SK-N-SH (cell line): Measurements from ENCODE around the gene KBTBD8. TPM values are rescaled to one million over a fixed set of nuclear protein-coding genes. Genes with fewer than 3 reads are reported as not detected.

ENCODE experiments used
- CTCF ChIA-PET: fragments of 300-600, 350-600 bp; formaldehyde crosslinking; extraction: SDS; loops from one replicate; lab custom pipeline; 2021; lab: Yijun Ruan, JAX
- POLR2A ChIA-PET: fragments of 350-600 bp; sonication (Branson Sonifier 250); formaldehyde crosslinking; extraction: SDS; loops from one replicate; lab custom pipeline; 2020; ENCODE audit warnings: antibody characterized with exemption, inconsistent platforms; lab: Yijun Ruan, JAX
- DNase-seq: peaks from one replicate; pipeline ENCODE4 v3.0.0; 2012
- H2AFZ ChIP-seq: fragments of 200-600 bp; sonication (generic); 2 replicates; pipeline ENCODE4 v1.8.1; 2016; ENCODE audit warnings: antibody characterized with exemption, mild to moderate bottlenecking, low read depth
- H3F3A ChIP-seq: fragments of 200-600 bp; sonication (generic); replicated peaks from 2 replicates; pipeline ENCODE3; 2016; ENCODE audit warnings: antibody characterized with exemption, mild to moderate bottlenecking; ENCODE audit not compliant: insufficient read depth
- H3K27ac ChIP-seq, 2 experiments: fragments of 200-500 bp in 1 of 2; fragments of 200-600 bp in 1 of 2; sonication (Bioruptor generic) in 1 of 2; sonication (generic), shearing (Covaris generic) in 1 of 2; 2 replicates each; pipeline versions ENCODE4 v1.5.1 to v1.6.1; 2014 to 2016; ENCODE audit warnings: low read depth in 2 of 2, inconsistent platforms in 1 of 2, low read length in 1 of 2, mild to moderate bottlenecking in 1 of 2, mixed read lengths in 1 of 2
- H3K27me3 ChIP-seq: fragments of 200-600 bp; sonication (generic), shearing (Covaris generic); 2 replicates; pipeline ENCODE4 v1.6.1; 2016; ENCODE audit warnings: mixed run types; ENCODE audit not compliant: insufficient read depth
- H3K36me3 ChIP-seq, 2 experiments: fragments of 200-500 bp in 1 of 2; fragments of 200-600 bp in 1 of 2; sonication (Bioruptor generic) in 1 of 2; sonication (generic) in 1 of 2; replicated peaks in 1 of 2; 2 replicates each; pipeline versions ENCODE3 to v1.5.1; 2014 to 2016; ENCODE audit warnings: low read length in 1 of 2, mild to moderate bottlenecking in 1 of 2; ENCODE audit not compliant: insufficient read depth in 2 of 2, control insufficient read depth in 1 of 2
- H3K4me1 ChIP-seq, 2 experiments: fragments of 200-500 bp in 1 of 2; fragments of 200-600 bp in 1 of 2; sonication (Bioruptor generic) in 1 of 2; sonication (generic), shearing (Covaris generic) in 1 of 2; 2 replicates each; pipeline versions ENCODE4 v1.5.1 to v1.6.1; 2014 to 2016; ENCODE audit warnings: low read depth in 1 of 2, low read length in 1 of 2, mixed run types in 1 of 2; ENCODE audit not compliant: insufficient read depth in 2 of 2, control insufficient read depth in 1 of 2
- H3K4me2 ChIP-seq: fragments of 200-600 bp; sonication (generic), shearing (Covaris generic); 2 replicates; pipeline ENCODE4 v1.6.1; 2017; ENCODE audit warnings: mixed run types
- H3K4me3 ChIP-seq, 2 experiments: fragments of 200-500 bp in 1 of 2; fragments of 200-600 bp in 1 of 2; sonication (Bioruptor generic) in 1 of 2; sonication (generic), shearing (Covaris generic) in 1 of 2; 2 replicates each; pipeline versions ENCODE4 v1.5.1 to v1.8.1; 2014 to 2016; ENCODE audit warnings: low read depth in 2 of 2, inconsistent platforms in 1 of 2, low read length in 1 of 2, mild to moderate bottlenecking in 1 of 2, mixed read lengths in 1 of 2, moderate library complexity in 1 of 2
- H3K79me2 ChIP-seq: fragments of 200-600 bp; sonication (generic); 2 replicates; pipeline ENCODE4 v1.8.1; 2017; ENCODE audit warnings: mild to moderate bottlenecking; ENCODE audit not compliant: insufficient read depth
- H3K9ac ChIP-seq: fragments of 200-600 bp; sonication (generic); 2 replicates; pipeline ENCODE4 v1.6.1; 2017; ENCODE audit warnings: mixed run types
- H3K9me2 ChIP-seq: fragments of 200-600 bp; sonication (generic); 2 replicates; pipeline ENCODE4 v1.6.1; 2017; ENCODE audit warnings: mixed run types
- H3K9me3 ChIP-seq: fragments of 200-600 bp; sonication (generic); 2 replicates; pipeline ENCODE4 v1.6.1; 2017; ENCODE audit warnings: mixed run types, mild to moderate bottlenecking, moderate library complexity
- H4K20me1 ChIP-seq: fragments of 200-600 bp; sonication (generic); 2 replicates; pipeline ENCODE4 v1.6.1; 2017; ENCODE audit warnings: mild to moderate bottlenecking, mixed run types; ENCODE audit not compliant: insufficient read depth
- CTCF ChIP-seq: fragments of 200-600 bp; sonication (generic); IDR thresholded peaks from 2 replicates; pipeline ENCODE4 v1.6.1; 2017; ENCODE audit warnings: antibody characterized with exemption, mild to moderate bottlenecking, moderate library complexity
- ELF1 ChIP-seq: IDR thresholded peaks from 2 replicates; pipeline ENCODE4 v1.4.0; 2012
- EZH2phosphoT487 ChIP-seq: fragments of 200-600 bp; sonication (generic); IDR thresholded peaks from 2 replicates; pipeline ENCODE4 v1.6.1; 2017; ENCODE audit warnings: low read depth, mixed run types, mild to moderate bottlenecking, antibody characterized with exemption, moderate library complexity, borderline replicate concordance
- JUND ChIP-seq: IDR thresholded peaks from 2 replicates; pipeline ENCODE4 v1.4.0; 2012
- MEF2A ChIP-seq: IDR thresholded peaks from 2 replicates; pipeline ENCODE4 v1.4.0; 2012; ENCODE audit warnings: low read depth, borderline replicate concordance
- MXI1 ChIP-seq: IDR thresholded peaks from 2 replicates; pipeline ENCODE4 v1.6.1; 2012; ENCODE audit warnings: mild to moderate bottlenecking, low read depth, low read length, improper control_type of control experiment
- NFIC ChIP-seq: IDR thresholded peaks from 2 replicates; pipeline ENCODE4 v1.4.0; 2012; ENCODE audit warnings: borderline replicate concordance
- NRF1 ChIP-seq: IDR thresholded peaks from 2 replicates; pipeline ENCODE4 v1.6.1; 2012; ENCODE audit warnings: low read depth, mild to moderate bottlenecking, low read length
- RAD21 ChIP-seq: IDR thresholded peaks from 2 replicates; pipeline ENCODE4 v1.6.1; 2012; ENCODE audit warnings: mild to moderate bottlenecking, low read length
- RCOR1 ChIP-seq: fragments of 150-350 bp; IDR thresholded peaks from 2 replicates; pipeline ENCODE4 v1.6.1; 2017; ENCODE audit warnings: antibody characterized with exemption, low read length
- REST ChIP-seq: IDR thresholded peaks from 2 replicates; pipeline ENCODE4 v1.6.1; 2012; ENCODE audit warnings: mild to moderate bottlenecking, low read depth, low read length, moderate library complexity
- RFX5 ChIP-seq: IDR thresholded peaks from 2 replicates; pipeline ENCODE4 v1.6.1; 2012; ENCODE audit warnings: mild to moderate bottlenecking, improper control_type of control experiment, low read length
- SIN3A ChIP-seq: IDR thresholded peaks from 2 replicates; pipeline ENCODE4 v1.6.1; 2012; ENCODE audit warnings: low read depth, mild to moderate bottlenecking, low read length, moderate library complexity, borderline replicate concordance
- SMC3 ChIP-seq: IDR thresholded peaks from 2 replicates; pipeline ENCODE4 v1.6.1; 2012; ENCODE audit warnings: low read depth, low read length, improper control_type of control experiment
- TAF1 ChIP-seq: IDR thresholded peaks from 2 replicates; pipeline ENCODE4 v1.6.1; 2012; ENCODE audit warnings: low read depth, mild to moderate bottlenecking, low read length, moderate library complexity, borderline replicate concordance
- TEAD4 ChIP-seq: IDR thresholded peaks from 2 replicates; pipeline ENCODE4 v1.4.0; 2012; ENCODE audit warnings: mild to moderate bottlenecking, borderline replicate concordance; ENCODE audit not compliant: insufficient read depth
- USF2 ChIP-seq: fragments of 150-350 bp; IDR thresholded peaks from 2 replicates; pipeline ENCODE4 v1.6.1; 2017; ENCODE audit warnings: antibody characterized with exemption, low read length, low read depth, borderline replicate concordance
- YY1 ChIP-seq: IDR thresholded peaks from 2 replicates; pipeline ENCODE4 v1.4.0; 2012; ENCODE audit warnings: low read depth, mild to moderate bottlenecking
- WGBS: methylation state at CpG from one replicate; pipeline ENCODE4 v1.1.6; 2017; ENCODE audit warnings: low lambda C conversion rate; 5-methylcytosine and 5-hydroxymethylcytosine counted together
- polyA plus RNA-seq, 3 experiments: library from polyadenylated mRNA; depleted of rRNA; stranded (reverse); fragments of >200 nt; gene quantifications; 2 replicates each; pipeline ENCODE4 v1.2.3, GENCODE V29; 2012
- TF ChIP-seq, protein P1 (sequence below): fragments of 150-350 bp; IDR thresholded peaks from 2 replicates; pipeline ENCODE4 v1.6.1; 2016; ENCODE audit warnings: mild to moderate bottlenecking, low read depth, low read length

The KBTBD8 gene
- polyA plus RNA-seq, 1 of the 3 experiments (the other 2 are of a cell fraction): 0.36 TPM

DNA sequence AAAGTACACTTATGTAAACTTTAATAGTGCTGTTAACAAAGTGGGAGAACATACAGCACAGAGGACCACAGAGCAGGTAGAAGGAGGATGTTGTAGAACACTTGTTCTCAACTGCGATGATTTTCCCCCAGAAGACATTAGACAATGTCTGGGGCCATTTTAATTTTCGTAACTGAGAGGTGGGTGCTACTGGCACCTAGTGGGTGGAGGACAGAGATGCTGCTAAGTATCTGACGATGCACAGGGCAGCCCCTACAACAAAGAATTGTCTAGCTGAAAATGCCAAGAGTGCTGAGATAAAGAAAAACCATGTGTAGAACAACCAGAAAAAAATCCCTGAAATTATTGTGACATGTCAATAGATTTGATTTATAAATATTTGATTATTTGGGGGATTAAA, 5.0 kb upstream of the KBTBD8 start (continued):
- no peak for TF ChIP-seq EZH2phosphoT487
- TF ChIP-seq RCOR1: no peak
- no peak for TF ChIP-seq NFIC
- TF ChIP-seq RAD21: no peak
- TF ChIP-seq YY1: no peak
- no peak for TF ChIP-seq NRF1
- no peak for TF ChIP-seq RFX5
- TF ChIP-seq MXI1: no peak
- no peak for TF ChIP-seq JUND

- no peaks in the 10 kb centered on the region for H3K27me3 ChIP-seq
- H3K79me2 ChIP-seq: no peaks in the 10 kb centered on the region; the same call in 1 of the 2 replicates
- H3K27ac ChIP-seq: no peak overlapping the region
- POLR2A ChIA-PET: no interaction called here
- H3K4me2 ChIP-seq: no peak overlapping the region
- H4K20me1 ChIP-seq: no peaks in the 10 kb centered on the region
- WGBS: 0% methylated on average over 1 of the region's 1 CpG
- no peaks in the 10 kb centered on the region for H3K9me3 ChIP-seq
- no peak overlapping the region for H3K4me3 ChIP-seq
- H2AFZ ChIP-seq: no peak overlapping the region
- peaks cover 0 to 10% of the 10 kb centered on the region in 2 experiments; a peak in 2 of 4 replicates for H3K4me1 ChIP-seq
- H3K9ac ChIP-seq: no peak overlapping the region
- CTCF ChIA-PET: no interaction called here
- no peak for DNase-seq
- no peaks in the 10 kb centered on the region for H3F3A ChIP-seq
- no peak for TF ChIP-seq MEF2A
- TF ChIP-seq, all 33 proteins: peak for 0
- Histone ChIP-seq H3K9me2 (no peaks in the 10 kb centered on the region), H3K36me3 (no peaks in the 10 kb centered on the region)
Measured at GRCh38 chr3:66994588-66994987, 3.5 kb upstream of the KBTBD8 start.

- CTCF ChIA-PET: no interaction called here
- TF ChIP-seq CTCF (no peak), SMC3 (no peak), ELF1 (no peak), SIN3A (no peak), RFX5 (no peak), USF2 (no peak), REST (no peak), YY1 (no peak), TEAD4 (no peak), NRF1 (no peak), TAF1 (no peak)
- TF ChIP-seq, protein P1, sequence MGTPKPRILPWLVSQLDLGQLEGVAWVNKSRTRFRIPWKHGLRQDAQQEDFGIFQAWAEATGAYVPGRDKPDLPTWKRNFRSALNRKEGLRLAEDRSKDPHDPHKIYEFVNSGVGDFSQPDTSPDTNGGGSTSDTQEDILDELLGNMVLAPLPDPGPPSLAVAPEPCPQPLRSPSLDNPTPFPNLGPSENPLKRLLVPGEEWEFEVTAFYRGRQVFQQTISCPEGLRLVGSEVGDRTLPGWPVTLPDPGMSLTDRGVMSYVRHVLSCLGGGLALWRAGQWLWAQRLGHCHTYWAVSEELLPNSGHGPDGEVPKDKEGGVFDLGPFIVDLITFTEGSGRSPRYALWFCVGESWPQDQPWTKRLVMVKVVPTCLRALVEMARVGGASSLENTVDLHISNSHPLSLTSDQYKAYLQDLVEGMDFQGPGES: no peak
Measured at GRCh38 chr3:66996696-66997095, 1.4 kb upstream of the KBTBD8 start.

More at GRCh38 chr3:66996696-66997095, 1.4 kb upstream of the KBTBD8 start:
- Histone ChIP-seq H3K27ac (no peak overlapping the region), H3K36me3 (peaks cover 0 to 1% of the 10 kb centered on the region in 2 experiments), H2AFZ (peak overlapping the region; percentile 92), H3K4me3 (no peak overlapping the region), H3K4me1 (peaks cover 0 to 10% of the 10 kb centered on the region in 2 experiments; a peak in 2 of 4 replicates), H3F3A (no peaks in the 10 kb centered on the region), H3K9me2 (no peaks in the 10 kb centered on the region), H3K9ac (no peak overlapping the region), H3K9me3 (no peaks in the 10 kb centered on the region), H4K20me1 (no peaks in the 10 kb centered on the region), H3K27me3 (no peaks in the 10 kb centered on the region), H3K4me2 (no peak overlapping the region), H3K79me2 (peaks cover 3% of the 10 kb centered on the region; the same call in 1 of the 2 replicates)
- DNase-seq: no peak
- POLR2A ChIA-PET: no interaction called here
- 22% methylated on average over 4 of the region's 4 CpGs for WGBS
